Erythroblast (primary cell): ENCODE data around the gene SPTLC3.

Experiments
- GATA1 ChIP-seq: IDR thresholded peaks from 2 replicates; pipeline ENCODE4 v1.6.1; 2011; ENCODE audit warnings: low read depth, mild to moderate bottlenecking, control low read depth, low read length, moderate library complexity
- POLR2A ChIP-seq: IDR thresholded peaks from 2 replicates; pipeline ENCODE4 v1.6.1; 2011; ENCODE audit warnings: mild to moderate bottlenecking, low read length

GRCh38 chr20:13125486-13125885 is 116.7 kb downstream of the SPTLC3 start:
- TF ChIP-seq POLR2A = no peak
- no peak for TF ChIP-seq GATA1
